Measurements from ENCODE around the gene PRKN. TPM values are rescaled to one million over a fixed set of nuclear protein-coding genes. Genes with fewer than 3 reads are reported as not detected.

The PRKN gene
- total and polyA plus RNA-seq, 2 experiments from 2014 or later, result 0.10 to 0.84 TPM

DNA sequence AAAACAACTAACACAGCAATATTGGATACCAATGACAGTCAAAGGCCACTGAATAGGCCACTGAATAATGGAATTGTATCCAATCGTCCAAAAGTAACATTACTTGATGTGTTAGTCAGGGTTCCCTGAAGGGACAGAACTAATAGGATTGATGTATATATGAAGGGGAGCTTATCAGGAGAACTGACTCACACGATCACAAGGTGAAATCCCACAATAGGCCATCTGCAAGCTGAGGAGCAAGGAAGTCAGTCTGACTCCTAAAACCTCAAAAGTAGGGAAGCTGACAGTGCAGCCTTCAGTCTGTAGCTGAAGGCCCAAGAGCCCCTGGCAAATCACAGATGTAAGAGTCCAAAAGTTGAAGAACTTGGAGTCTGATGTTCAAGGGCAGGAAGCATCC, 571.4 kb downstream of the PRKN start:
- DNase-seq (ENCODE audit: low spot score), result no peak
- Histone ChIP-seq H3K27ac (ENCODE audit: low read depth) (no peak overlapping the region), H3K4me2 (no peak overlapping the region), H3K4me3 (no peak overlapping the region), H3K27me3 (ENCODE audit: insufficient read depth) (no peaks in the 10 kb centered on the region), H3F3A (replicated peaks; ENCODE audit: low read depth) (no peaks in the 10 kb centered on the region), H4K20me1 (replicated peaks; ENCODE audit: insufficient read depth) (no peaks in the 10 kb centered on the region), H3K9me2 (ENCODE audit: insufficient read depth) (no peaks in the 10 kb centered on the region), H3K4me1 (ENCODE audit: insufficient read depth) (no peaks in the 10 kb centered on the region), H2AFZ (no peak overlapping the region), H3K36me3 (ENCODE audit: insufficient read depth) (no peaks in the 10 kb centered on the region), H3K79me2 (replicated peaks; ENCODE audit: insufficient read depth) (no peaks in the 10 kb centered on the region)
- no peaks in the 10 kb centered on the region for H3K4me1 Mint-ChIP-seq
- H3K4me3 Mint-ChIP-seq, result no peak overlapping the region
- H3K36me3 Mint-ChIP-seq (ENCODE audit: low read depth), result no peaks in the 10 kb centered on the region
- TF ChIP-seq NANOG (IDR thresholded peaks at IDR 0.05; ENCODE audit: borderline replicate concordance), result no peak
- no peak for TF ChIP-seq EZH2phosphoT487 (IDR thresholded peaks at IDR 0.05; ENCODE audit: unreplicated experiment)
- TF ChIP-seq ZNF331 (CRISPR knock-in tag; IDR thresholded peaks at IDR 0.05; ENCODE audit: low read depth), result no peak
- no peak for TF ChIP-seq POLR2AphosphoS5 (IDR thresholded peaks at IDR 0.05; ENCODE audit: low read depth)
- TF ChIP-seq ZNF462 (CRISPR knock-in tag; IDR thresholded peaks at IDR 0.05), result no peak
- no peak for TF ChIP-seq ZNF114 (CRISPR knock-in tag; IDR thresholded peaks at IDR 0.05)
- TF ChIP-seq, protein P1, sequence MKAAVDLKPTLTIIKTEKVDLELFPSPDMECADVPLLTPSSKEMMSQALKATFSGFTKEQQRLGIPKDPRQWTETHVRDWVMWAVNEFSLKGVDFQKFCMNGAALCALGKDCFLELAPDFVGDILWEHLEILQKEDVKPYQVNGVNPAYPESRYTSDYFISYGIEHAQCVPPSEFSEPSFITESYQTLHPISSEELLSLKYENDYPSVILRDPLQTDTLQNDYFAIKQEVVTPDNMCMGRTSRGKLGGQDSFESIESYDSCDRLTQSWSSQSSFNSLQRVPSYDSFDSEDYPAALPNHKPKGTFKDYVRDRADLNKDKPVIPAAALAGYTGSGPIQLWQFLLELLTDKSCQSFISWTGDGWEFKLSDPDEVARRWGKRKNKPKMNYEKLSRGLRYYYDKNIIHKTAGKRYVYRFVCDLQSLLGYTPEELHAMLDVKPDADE (IDR thresholded peaks at IDR 0.05), result no peak
- TF ChIP-seq STAT1 (IDR thresholded peaks at IDR 0.05; ENCODE audit: unreplicated experiment), result no peak
- TF ChIP-seq, protein P2, sequence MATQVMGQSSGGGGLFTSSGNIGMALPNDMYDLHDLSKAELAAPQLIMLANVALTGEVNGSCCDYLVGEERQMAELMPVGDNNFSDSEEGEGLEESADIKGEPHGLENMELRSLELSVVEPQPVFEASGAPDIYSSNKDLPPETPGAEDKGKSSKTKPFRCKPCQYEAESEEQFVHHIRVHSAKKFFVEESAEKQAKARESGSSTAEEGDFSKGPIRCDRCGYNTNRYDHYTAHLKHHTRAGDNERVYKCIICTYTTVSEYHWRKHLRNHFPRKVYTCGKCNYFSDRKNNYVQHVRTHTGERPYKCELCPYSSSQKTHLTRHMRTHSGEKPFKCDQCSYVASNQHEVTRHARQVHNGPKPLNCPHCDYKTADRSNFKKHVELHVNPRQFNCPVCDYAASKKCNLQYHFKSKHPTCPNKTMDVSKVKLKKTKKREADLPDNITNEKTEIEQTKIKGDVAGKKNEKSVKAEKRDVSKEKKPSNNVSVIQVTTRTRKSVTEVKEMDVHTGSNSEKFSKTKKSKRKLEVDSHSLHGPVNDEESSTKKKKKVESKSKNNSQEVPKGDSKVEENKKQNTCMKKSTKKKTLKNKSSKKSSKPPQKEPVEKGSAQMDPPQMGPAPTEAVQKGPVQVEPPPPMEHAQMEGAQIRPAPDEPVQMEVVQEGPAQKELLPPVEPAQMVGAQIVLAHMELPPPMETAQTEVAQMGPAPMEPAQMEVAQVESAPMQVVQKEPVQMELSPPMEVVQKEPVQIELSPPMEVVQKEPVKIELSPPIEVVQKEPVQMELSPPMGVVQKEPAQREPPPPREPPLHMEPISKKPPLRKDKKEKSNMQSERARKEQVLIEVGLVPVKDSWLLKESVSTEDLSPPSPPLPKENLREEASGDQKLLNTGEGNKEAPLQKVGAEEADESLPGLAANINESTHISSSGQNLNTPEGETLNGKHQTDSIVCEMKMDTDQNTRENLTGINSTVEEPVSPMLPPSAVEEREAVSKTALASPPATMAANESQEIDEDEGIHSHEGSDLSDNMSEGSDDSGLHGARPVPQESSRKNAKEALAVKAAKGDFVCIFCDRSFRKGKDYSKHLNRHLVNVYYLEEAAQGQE (IDR thresholded peaks at IDR 0.05; ENCODE audit: unreplicated experiment), result no peak
- peaks cover 3% of the 10 kb centered on the region; the same call in 1 of the 3 replicates for H3K9me3 Mint-ChIP-seq
- H3K27me3 Mint-ChIP-seq (ENCODE audit: insufficient read depth, low read depth, poor library complexity), result peaks cover 2% of the 10 kb centered on the region
- H3K27ac Mint-ChIP-seq, result no peak overlapping the region
- no peak for ATAC-seq

Data from GM23338 (cell line).